OCI-LY3 (cell line): ENCODE measurements around the gene GH1.
"Not testable (repeated sequence)": the region's sequence is repeated elsewhere in the genome, so short reads cannot be mapped to it uniquely, and the experiment has no call there.

Experiments used
- EZH2phosphoT487 ChIP-seq: fragments of 200-600 bp; shearing (Covaris generic); IDR thresholded peaks from 2 replicates; pipeline ENCODE4 v1.6.1; 2018; ENCODE audit warnings: antibody characterized with exemption, mixed run types, low read depth
- TF ChIP-seq, protein P1 (sequence below): fragments of 200-600, 300-600 bp; sonication (generic); IDR thresholded peaks from 2 replicates; pipeline ENCODE4 v1.5.1; 2014; ENCODE audit warnings: antibody characterized with exemption, low read length, low read depth

DNA sequence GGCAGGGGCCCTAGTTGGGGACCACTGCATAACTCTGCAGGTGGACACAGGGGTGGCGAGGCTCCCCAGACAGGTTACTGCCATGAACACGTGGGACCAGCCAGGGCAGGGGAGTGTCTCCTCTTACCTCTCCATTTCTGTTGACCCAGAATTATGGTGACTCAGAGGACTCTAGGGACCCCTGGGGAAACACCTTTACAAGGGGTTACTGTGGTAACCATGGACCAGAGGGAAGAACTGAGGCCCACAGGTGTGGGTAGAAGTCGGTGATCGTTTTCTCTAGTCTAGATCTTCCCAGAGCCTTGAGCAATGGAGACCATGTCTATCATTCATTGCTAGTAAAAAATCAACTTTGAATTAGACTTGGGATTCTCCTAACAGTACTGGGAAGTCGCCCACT is 2.1 kb upstream of the GH1 start:
- TF ChIP-seq EZH2phosphoT487: not testable (repeated sequence)
- TF ChIP-seq, protein P1, sequence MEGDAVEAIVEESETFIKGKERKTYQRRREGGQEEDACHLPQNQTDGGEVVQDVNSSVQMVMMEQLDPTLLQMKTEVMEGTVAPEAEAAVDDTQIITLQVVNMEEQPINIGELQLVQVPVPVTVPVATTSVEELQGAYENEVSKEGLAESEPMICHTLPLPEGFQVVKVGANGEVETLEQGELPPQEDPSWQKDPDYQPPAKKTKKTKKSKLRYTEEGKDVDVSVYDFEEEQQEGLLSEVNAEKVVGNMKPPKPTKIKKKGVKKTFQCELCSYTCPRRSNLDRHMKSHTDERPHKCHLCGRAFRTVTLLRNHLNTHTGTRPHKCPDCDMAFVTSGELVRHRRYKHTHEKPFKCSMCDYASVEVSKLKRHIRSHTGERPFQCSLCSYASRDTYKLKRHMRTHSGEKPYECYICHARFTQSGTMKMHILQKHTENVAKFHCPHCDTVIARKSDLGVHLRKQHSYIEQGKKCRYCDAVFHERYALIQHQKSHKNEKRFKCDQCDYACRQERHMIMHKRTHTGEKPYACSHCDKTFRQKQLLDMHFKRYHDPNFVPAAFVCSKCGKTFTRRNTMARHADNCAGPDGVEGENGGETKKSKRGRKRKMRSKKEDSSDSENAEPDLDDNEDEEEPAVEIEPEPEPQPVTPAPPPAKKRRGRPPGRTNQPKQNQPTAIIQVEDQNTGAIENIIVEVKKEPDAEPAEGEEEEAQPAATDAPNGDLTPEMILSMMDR: not testable (repeated sequence)
